ENCODE results near the gene RRP1B.
"Not testable (repeated sequence)": the region's sequence is repeated elsewhere in the genome, so short reads cannot be mapped to it uniquely, and the experiment has no call there.

RRP1B gene

DNA sequence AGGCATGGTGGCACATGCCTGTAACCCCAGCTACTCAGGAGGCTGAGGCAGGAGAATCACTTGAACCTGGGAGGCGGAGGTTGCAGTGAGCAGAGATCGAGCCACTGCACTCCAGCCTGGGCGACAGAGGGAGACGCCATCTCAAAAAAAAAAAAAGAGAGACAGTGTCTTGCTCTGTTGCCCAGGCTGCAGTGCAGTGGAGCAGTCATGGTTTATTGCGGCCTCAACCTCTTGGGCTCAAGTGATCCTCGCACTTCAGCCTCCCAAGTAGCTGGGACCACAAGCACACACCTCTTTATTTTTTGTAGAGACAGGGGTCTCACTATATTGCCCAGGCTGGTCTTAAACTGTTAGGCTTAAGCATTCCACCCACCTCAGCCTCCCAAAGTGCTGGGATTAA lies 21.1 kb downstream of the RRP1B start:
- H3K27me3 ChIP-seq (ENCODE audit: low read depth, low read length); H3K4me3 ChIP-seq (ENCODE audit: low read depth in 1 of 2, low read length in 2 of 2); H3K9me3 ChIP-seq (ENCODE audit: control insufficient read depth in 1 of 2, low read length in 2 of 2); H3K27ac ChIP-seq (ENCODE audit: low read length); H3K4me1 ChIP-seq (ENCODE audit: control insufficient read depth in 1 of 2, insufficient read depth in 2 of 2, low read length in 2 of 2): not testable (repeated sequence)
- peaks cover 44 to 58% of the 10 kb centered on the region in 2 donors for H3K36me3 ChIP-seq (ENCODE audit: control insufficient read depth in 1 of 2, insufficient read depth in 2 of 2, low read length in 2 of 2)

DNA sequence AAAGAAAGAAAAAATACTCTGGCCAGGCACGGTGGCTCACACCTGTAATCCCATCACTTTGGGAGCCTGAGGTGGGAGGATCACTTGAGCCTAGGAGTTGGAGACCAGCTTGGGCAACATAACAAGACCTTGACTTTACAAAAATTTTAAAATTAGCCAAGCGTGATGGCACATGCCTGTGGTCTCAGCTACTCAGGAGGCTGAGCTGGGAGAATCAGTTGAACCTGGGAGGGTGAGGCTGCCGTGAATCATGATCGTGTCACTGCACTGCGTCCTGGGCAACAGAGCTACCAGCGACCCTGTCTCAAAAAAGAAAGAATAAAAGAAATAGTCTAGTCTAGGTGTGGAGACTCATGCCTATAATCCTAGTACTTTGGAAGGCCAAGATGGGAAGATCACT lies 22.3 kb downstream of the RRP1B start:
- Histone ChIP-seq H3K9me3 (ENCODE audit: control insufficient read depth in 1 of 2, low read length in 2 of 2) (no peaks in the 10 kb centered on the region), H3K4me1 (ENCODE audit: control insufficient read depth in 1 of 2, insufficient read depth in 2 of 2, low read length in 2 of 2) (no peaks in the 10 kb centered on the region), H3K4me3 (ENCODE audit: low read depth in 1 of 2, low read length in 2 of 2) (no peak overlapping the region), H3K36me3 (ENCODE audit: control insufficient read depth in 1 of 2, insufficient read depth in 2 of 2, low read length in 2 of 2) (peaks cover 46 to 60% of the 10 kb centered on the region in 2 donors), H3K27ac (ENCODE audit: low read length) (no peak overlapping the region), H3K27me3 (ENCODE audit: low read depth, low read length) (no peaks in the 10 kb centered on the region)

DNA sequence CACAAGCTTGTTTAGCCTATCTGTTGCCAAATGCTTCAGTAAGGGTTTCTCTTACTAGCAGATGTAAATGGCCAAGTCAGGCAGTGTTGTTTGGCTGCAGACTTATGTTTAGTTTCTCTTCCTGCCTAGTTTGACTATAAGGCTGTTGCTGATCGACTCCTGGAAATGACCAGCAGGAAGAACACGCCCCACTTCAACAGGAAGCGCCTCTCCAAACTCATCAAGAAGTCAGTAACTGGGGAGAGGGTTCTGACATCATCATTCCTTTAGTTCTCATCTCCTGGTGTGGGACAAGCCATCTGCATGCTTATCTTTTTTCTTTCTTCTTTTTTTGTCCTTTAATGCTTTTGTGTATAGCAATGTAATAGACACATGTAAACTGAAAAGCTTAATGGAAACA lies 25.1 kb downstream of the RRP1B start:
- no peaks in the 10 kb centered on the region for H3K27me3 ChIP-seq (ENCODE audit: low read depth, low read length)
- H3K4me1 ChIP-seq (ENCODE audit: control insufficient read depth in 1 of 2, insufficient read depth in 2 of 2, low read length in 2 of 2), result no peaks in the 10 kb centered on the region
- no peaks in the 10 kb centered on the region for H3K9me3 ChIP-seq (ENCODE audit: control insufficient read depth in 1 of 2, low read length in 2 of 2)
- H3K4me3 ChIP-seq (ENCODE audit: low read depth in 1 of 2, low read length in 2 of 2), result no peak overlapping the region
- no peak overlapping the region for H3K27ac ChIP-seq (ENCODE audit: low read length)
- peaks cover 53 to 76% of the 10 kb centered on the region in 2 donors for H3K36me3 ChIP-seq (ENCODE audit: control insufficient read depth in 1 of 2, insufficient read depth in 2 of 2, low read length in 2 of 2)

DNA sequence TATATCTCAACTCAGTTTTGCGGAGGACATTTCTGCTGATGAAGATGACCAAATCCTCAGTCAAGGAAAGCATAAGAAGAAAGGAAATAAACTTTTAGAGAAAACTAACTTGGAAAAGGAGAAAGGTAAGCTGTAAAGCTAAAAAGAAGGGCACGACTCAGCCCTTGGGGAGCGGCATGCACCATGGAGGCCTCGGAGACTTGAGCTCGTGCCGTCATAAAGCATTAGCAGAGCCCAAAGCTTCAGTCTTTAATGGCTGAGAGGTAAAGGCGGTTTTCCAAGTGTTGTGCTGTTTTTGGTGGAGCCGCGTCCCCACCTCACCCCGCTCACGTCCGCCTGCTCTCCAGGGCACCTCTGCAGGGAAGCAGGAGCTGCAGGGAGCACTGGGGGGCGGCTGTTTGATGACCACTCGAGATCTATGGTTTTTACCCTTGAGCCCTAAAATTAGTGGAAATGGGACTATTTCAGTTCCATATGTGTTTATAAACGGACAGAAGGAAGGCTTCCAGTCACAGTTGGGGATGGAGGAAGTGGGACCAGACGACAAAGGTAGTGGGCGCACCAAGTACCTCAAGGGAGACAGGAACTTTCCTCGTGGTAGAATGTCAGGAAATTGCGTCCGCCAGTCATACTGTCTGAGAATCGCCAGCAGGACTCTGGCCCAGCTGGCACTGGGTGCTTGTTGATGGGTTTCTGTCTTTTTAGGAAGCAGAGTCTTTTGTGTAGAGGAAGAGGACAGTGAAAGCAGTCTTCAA lies 27.6 kb downstream of the RRP1B start:
- Histone ChIP-seq H3K36me3 (ENCODE audit: control insufficient read depth in 1 of 2, insufficient read depth in 2 of 2, low read length in 2 of 2) (peaks cover 63 to 94% of the 10 kb centered on the region in 2 donors), H3K27me3 (ENCODE audit: low read depth, low read length) (no peaks in the 10 kb centered on the region), H3K4me3 (ENCODE audit: low read depth in 1 of 2, low read length in 2 of 2) (no peak overlapping the region), H3K27ac (ENCODE audit: low read length) (no peak overlapping the region), H3K4me1 (ENCODE audit: control insufficient read depth in 1 of 2, insufficient read depth in 2 of 2, low read length in 2 of 2) (no peaks in the 10 kb centered on the region), H3K9me3 (ENCODE audit: control insufficient read depth in 1 of 2, low read length in 2 of 2) (no peaks in the 10 kb centered on the region)

DNA sequence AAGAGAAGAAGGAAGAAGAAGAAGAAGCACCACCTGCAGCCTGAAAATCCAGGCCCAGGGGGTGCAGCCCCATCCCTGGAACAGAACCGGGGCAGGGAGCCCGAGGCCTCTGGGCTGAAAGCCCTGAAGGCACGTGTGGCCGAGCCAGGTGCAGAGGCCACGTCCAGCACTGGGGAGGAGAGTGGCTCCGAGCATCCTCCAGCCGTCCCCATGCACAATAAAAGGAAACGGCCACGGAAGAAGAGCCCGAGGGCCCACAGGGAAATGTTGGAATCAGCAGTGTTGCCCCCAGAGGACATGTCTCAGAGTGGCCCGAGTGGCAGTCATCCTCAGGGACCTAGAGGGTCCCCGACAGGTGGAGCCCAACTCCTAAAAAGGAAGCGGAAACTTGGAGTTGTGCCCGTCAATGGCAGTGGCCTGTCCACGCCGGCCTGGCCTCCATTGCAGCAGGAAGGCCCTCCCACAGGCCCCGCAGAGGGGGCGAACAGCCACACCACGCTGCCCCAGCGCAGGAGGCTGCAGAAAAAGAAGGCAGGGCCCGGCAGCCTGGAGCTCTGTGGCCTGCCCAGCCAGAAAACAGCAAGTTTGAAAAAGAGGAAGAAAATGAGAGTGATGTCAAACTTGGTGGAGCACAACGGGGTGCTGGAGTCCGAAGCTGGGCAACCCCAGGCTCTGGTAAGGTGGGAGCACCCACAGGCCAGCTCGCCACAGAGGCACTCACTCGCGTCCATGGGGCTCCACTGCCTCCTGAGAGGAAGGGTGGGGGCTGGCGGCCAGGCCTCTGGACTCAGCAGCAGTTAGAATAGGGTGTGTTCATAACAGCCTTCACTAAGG lies 28.4 kb downstream of the RRP1B start:
- H3K9me3 ChIP-seq (ENCODE audit: control insufficient read depth in 1 of 2, low read length in 2 of 2), result no peaks in the 10 kb centered on the region
- no peak overlapping the region for H3K4me3 ChIP-seq (ENCODE audit: low read depth in 1 of 2, low read length in 2 of 2)
- no peaks in the 10 kb centered on the region for H3K4me1 ChIP-seq (ENCODE audit: control insufficient read depth in 1 of 2, insufficient read depth in 2 of 2, low read length in 2 of 2)
- H3K36me3 ChIP-seq (ENCODE audit: control insufficient read depth in 1 of 2, insufficient read depth in 2 of 2, low read length in 2 of 2), result peaks cover 61 to 94% of the 10 kb centered on the region in 2 donors
- H3K27me3 ChIP-seq (ENCODE audit: low read depth, low read length), result no peaks in the 10 kb centered on the region
- H3K27ac ChIP-seq (ENCODE audit: low read length), result no peak overlapping the region

DNA sequence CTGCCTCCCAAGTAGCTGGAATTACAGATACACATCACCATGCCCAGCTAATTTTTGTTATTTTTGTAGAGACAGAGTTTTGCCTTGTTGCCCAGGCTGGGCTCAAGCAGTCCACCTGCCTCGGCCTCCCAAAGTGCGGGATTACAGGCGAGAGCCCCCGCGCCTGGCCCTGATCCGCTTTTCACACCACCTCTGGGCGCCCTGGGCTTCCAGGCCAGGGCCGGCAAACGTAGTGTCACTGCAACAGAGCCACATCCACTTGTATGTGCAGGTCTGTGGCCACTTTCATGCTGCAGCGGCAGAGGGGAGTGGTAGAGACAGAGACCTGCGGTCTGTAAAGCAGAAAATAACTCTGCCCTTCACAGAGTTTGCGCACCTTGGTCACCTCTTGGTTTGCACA lies 29.5 kb downstream of the RRP1B start:
- Histone ChIP-seq H3K4me3 (ENCODE audit: low read depth in 1 of 2, low read length in 2 of 2) (no peak overlapping the region), H3K36me3 (ENCODE audit: control insufficient read depth in 1 of 2, insufficient read depth in 2 of 2, low read length in 2 of 2) (peaks cover 56 to 96% of the 10 kb centered on the region in 2 donors), H3K27ac (ENCODE audit: low read length) (no peak overlapping the region), H3K4me1 (ENCODE audit: control insufficient read depth in 1 of 2, insufficient read depth in 2 of 2, low read length in 2 of 2) (no peaks in the 10 kb centered on the region), H3K9me3 (ENCODE audit: control insufficient read depth in 1 of 2, low read length in 2 of 2) (no peaks in the 10 kb centered on the region), H3K27me3 (ENCODE audit: low read depth, low read length) (no peaks in the 10 kb centered on the region)

DNA sequence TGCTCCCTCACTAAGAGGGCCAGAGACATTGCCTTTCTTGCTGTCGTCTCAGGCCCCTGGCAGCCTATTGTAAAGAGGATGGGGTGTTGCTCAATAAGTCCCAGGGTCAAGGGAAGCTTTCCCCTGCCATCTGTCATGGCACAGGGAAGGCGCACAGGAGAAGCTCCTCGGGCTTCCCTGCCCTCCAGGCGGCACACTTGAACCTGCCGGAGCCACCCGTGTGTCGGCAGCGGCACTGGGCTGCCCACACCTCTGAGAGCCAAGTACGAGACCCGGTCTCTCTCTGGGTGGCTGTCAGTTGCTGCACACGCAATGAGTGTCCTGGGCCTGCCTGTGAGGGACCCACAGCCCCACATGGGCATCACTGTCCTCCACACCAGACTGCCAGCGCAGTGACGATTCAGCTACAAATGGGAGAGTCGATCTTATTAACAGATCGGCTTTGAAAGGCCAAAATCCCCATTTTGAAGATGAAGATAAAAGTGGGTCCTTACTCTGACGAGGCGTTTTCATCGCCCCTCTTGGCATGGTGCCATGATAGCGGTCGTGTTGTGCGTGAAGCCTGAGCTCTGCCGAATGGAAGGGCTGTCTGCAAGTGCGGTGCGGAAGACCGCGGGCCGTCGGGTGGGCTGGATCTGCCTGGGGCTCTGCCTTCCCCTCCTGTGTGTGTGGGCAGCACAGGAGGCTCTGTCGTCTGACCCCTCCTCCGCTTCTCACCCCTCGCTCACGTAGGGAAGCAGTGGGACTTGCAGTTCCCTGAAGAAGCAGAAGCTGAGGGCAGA lies 30.4 kb downstream of the RRP1B start:
- peaks cover 50 to 98% of the 10 kb centered on the region in 2 donors for H3K36me3 ChIP-seq (ENCODE audit: control insufficient read depth in 1 of 2, insufficient read depth in 2 of 2, low read length in 2 of 2)
- H3K27ac ChIP-seq (ENCODE audit: low read length), result no peak overlapping the region
- H3K9me3 ChIP-seq (ENCODE audit: control insufficient read depth in 1 of 2, low read length in 2 of 2), result no peaks in the 10 kb centered on the region
- H3K4me1 ChIP-seq (ENCODE audit: control insufficient read depth in 1 of 2, insufficient read depth in 2 of 2, low read length in 2 of 2), result no peaks in the 10 kb centered on the region
- no peak overlapping the region for H3K4me3 ChIP-seq (ENCODE audit: low read depth in 1 of 2, low read length in 2 of 2)
- H3K27me3 ChIP-seq (ENCODE audit: low read depth, low read length), result no peaks in the 10 kb centered on the region

DNA sequence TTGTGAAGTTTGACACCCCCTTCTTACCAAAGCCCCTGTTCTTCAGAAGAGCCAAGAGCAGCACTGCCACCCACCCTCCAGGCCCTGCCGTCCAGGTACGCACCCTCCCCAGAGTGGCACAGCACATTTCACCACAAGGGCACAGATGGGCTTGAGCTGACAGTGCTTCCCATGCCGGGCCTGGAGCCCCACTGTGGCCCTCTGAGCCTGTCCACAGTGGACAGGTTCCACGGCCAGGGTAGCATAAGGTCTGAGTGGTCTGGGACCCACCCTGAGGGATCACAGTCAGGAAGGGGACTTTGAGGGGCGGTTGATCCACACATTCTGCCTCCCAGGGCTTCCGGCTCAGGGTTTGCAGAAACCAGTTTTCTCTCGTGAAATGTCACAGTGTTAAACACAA lies 31.0 kb downstream of the RRP1B start:
- Histone ChIP-seq H3K9me3 (ENCODE audit: control insufficient read depth in 1 of 2, low read length in 2 of 2) (no peaks in the 10 kb centered on the region), H3K36me3 (ENCODE audit: control insufficient read depth in 1 of 2, insufficient read depth in 2 of 2, low read length in 2 of 2) (peaks cover 44 to 93% of the 10 kb centered on the region in 2 donors), H3K4me1 (ENCODE audit: control insufficient read depth in 1 of 2, insufficient read depth in 2 of 2, low read length in 2 of 2) (no peaks in the 10 kb centered on the region), H3K27ac (ENCODE audit: low read length) (no peak overlapping the region), H3K4me3 (ENCODE audit: low read depth in 1 of 2, low read length in 2 of 2) (no peak overlapping the region), H3K27me3 (ENCODE audit: low read depth, low read length) (no peaks in the 10 kb centered on the region)

DNA sequence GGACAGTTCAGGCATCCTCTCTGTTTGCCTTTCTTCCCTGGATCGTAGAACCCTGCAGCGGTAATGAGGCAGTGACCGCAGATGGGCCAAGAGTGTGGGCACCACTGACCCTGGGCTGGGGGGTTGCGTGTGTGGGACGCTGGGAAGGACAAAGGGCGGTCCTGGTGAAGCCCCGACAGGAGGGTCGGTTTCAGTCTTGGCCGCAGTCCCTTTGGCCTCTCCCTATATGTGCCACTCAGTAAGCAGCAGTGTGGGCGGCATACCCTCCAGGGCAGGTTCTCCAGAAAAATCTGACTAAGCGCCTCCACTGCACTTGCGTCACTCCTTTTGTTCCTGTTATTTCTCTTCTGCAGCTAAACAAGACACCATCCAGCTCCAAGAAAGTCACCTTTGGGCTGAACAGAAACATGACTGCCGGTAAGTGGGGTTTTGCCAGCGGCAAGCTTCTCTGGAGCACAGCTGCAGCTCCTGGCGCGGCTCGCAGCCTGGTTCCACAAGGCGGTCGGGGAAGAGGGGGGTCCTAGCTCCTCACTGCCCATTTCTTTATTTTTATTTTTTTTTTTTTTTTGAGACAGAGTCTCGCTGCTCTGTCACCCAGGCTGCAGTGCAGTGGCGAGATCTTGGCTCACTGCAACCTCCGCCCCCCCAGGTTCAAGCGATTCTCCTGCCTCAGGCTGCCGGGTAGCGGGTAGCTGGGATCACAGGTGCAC lies 31.9 kb downstream of the RRP1B start:
- H3K27me3 ChIP-seq (ENCODE audit: low read depth, low read length), result no peaks in the 10 kb centered on the region
- no peak overlapping the region for H3K4me3 ChIP-seq (ENCODE audit: low read depth in 1 of 2, low read length in 2 of 2)
- peaks cover 37 to 90% of the 10 kb centered on the region in 2 donors for H3K36me3 ChIP-seq (ENCODE audit: control insufficient read depth in 1 of 2, insufficient read depth in 2 of 2, low read length in 2 of 2)

DNA sequence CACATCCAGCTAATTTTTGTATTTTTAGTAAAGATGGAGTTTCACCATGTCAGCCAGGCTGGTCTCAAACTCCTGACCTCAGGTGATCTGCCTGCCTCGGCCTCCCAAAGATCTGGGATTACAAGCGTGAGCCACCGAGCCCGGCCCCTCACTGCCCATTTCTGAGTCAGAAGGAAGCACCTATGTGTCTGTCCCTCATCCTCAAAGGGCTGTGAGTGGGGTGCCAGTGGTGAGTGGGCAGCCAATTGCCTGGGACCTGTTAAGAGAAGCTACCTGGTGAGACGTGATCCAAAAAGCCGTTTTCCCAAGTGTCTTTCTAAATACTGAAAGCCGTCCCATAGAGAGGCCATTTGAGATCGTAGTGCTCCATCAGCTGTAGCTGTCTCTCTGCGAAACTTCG lies 32.4 kb downstream of the RRP1B start:
- H3K9me3 ChIP-seq (ENCODE audit: control insufficient read depth in 1 of 2, low read length in 2 of 2), result no peaks in the 10 kb centered on the region
- no peak overlapping the region for H3K27ac ChIP-seq (ENCODE audit: low read length)
- H3K4me3 ChIP-seq (ENCODE audit: low read depth in 1 of 2, low read length in 2 of 2), result no peak overlapping the region
- H3K27me3 ChIP-seq (ENCODE audit: low read depth, low read length), result no peaks in the 10 kb centered on the region
- H3K4me1 ChIP-seq (ENCODE audit: control insufficient read depth in 1 of 2, insufficient read depth in 2 of 2, low read length in 2 of 2), result no peaks in the 10 kb centered on the region
- peaks cover 32 to 89% of the 10 kb centered on the region in 2 donors for H3K36me3 ChIP-seq (ENCODE audit: control insufficient read depth in 1 of 2, insufficient read depth in 2 of 2, low read length in 2 of 2)

More for the DNA sequence above, 31.9 kb downstream of the RRP1B start:
- H3K4me1 ChIP-seq (ENCODE audit: control insufficient read depth in 1 of 2, insufficient read depth in 2 of 2, low read length in 2 of 2), result no peaks in the 10 kb centered on the region
- H3K27ac ChIP-seq (ENCODE audit: low read length), result no peak overlapping the region
- no peaks in the 10 kb centered on the region for H3K9me3 ChIP-seq (ENCODE audit: control insufficient read depth in 1 of 2, low read length in 2 of 2)

All from muscle layer of duodenum (tissue), 2 donors.